ELF-1 (cell line): Measurements from ENCODE around the gene P2RY8.
"Not testable (repeated sequence)": the region's sequence is repeated elsewhere in the genome, so short reads cannot be mapped to it uniquely, and the experiment has no call there.

Experiments
- DNase-seq: peaks from one replicate; pipeline ENCODE4 v3.0.0-alpha.2; 2016; ENCODE audit warnings: low read depth, low spot score

Gene P2RY8

DNA sequence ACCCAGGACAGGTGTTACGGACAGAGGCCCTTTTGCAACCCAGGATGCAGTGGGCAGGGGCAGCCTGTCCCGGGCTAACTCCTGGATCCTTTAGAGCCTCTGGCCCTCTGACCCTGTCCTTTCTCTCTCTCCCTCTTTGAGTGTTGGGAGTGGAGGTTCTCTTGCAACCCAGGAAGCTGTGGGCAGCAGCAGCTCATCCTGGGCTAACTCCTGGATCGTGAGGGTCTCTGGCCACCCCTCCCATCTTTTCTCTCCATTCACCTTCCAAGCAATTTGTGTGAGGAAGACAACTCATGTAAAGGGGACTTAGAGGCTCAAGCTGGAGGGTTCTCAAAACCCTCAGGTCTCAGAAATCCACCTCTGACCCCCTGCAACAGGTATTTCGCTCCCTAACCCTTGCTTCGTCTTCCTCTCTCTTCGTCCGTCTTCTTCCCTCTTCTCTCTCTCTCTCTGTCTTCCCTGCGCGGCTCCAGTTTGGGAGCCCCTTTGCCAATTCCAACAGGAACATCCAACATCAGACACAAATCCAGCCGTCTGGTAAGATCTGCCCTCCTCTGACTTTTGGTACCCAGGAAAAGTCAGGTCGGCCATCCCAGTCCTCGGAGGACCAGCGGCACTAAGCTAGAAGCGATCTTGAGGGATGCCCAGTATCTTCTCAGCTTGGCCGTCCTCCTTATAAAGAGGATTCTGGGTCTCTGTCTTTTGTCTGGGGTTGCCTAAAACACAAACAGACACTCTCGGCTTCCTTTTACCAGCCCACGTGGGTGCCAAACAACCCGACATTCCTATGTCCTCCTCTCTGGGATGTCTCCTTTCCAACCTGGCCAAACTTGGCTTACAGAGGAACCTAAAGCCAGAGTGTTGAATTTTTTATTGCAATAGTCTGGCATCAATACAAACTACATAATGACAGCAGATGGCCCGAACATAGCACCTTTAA is 92.2 kb downstream of the P2RY8 start:
- peak; percentile 1 for DNase-seq

DNA sequence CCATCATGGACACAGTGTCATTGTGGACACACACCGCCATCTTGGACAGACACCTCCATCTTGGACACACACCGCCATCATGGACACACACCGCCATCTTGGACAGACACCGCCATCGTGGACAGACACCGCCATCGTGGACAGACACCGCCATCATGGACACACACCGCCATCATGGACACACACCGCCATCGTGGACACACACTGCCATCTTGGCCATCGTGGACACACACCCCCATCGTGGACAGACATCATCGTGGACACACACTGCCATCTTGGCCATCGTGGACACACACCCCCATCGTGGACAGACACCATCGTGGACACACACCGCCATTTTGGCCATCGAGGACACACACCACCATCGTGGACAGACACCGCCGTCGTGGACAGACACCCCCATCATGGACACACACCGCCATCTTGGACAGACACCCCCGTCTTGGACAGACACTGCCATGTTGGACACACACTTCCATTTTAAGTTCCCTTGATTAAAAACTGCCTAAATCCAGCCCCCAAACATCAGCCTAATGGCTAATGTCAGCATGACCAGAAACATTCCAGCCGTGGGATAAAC is 93.4 kb downstream of the P2RY8 start:
- DNase-seq, result no peak

DNA sequence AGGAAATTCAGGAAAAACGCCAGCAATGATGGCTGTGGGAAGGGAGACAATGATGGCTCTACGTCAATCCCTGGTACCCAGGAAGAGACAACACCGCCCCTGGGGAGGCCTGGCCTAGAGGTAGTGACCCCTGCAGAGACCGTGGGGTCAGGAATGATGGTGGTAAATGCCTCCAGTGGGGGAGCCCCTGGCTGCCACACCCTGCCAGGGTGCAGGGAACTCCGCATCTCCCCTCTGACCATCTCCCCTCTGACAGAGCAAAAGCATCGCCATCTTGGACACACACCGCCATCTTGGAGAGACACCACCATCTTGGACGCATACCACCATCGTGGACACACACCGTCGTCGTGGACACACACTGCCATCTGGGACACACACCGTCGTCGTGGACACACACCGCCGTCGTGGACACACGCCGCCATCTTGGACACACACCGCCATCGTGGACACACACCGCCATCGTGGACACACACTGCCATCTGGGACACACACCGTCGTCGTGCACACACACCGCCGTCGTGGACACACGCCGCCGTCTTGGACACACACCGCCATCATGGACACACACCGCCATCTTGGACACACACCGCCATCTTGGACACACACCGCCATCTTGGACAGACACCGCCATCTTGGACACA is 94.1 kb downstream of the P2RY8 start:
- peak; percentile 0 for DNase-seq

DNA sequence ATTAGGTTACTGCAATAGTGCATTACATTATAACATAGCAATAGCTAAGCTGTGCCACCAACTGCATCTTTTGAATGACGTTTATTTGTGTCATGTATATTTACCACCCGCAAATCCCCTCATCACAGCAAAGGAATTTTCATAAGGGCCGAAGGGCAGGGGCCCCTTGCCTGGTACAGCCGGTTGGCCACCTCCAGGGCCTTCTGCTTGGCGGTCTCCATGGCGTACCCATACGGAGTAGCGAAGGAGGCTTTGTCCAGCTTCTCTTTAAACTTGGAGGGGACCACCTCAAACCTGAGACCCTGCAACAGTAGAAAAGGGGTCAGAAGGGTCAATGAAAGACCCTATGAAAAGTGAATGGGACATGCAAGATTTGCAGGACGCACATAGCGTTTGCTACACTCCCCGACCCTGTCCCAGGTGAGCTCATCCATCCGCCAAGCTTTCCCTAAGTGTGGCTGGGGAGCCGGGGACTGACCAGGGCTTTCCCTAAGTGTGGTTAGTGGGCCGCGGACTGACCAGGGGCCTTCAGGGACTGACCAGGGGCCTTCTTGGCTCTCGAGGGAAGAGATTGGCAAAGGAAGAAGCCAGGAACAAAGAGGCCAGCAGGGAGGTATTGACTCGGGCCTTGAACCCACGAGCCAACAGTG is 94.8 kb downstream of the P2RY8 start:
- peak; percentile 1 for DNase-seq

DNA sequence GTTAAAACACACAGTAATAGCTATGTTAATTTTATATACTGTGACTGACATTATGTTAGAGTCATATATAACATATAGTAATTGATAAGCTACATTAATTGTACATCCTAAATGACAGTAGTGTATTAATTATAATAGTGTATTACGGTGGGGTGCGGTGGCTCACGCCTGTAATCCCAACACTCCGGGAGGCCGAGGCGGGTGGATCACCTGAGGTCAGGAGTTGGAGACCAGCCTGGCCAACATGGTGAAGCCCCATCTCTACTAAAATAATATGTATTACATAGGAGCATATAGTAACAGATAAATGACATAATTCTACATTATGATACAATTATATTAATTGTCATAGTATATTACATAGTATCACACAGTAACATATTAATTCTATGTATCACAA is 96.5 kb downstream of the P2RY8 start:
- no peak for DNase-seq

DNA sequence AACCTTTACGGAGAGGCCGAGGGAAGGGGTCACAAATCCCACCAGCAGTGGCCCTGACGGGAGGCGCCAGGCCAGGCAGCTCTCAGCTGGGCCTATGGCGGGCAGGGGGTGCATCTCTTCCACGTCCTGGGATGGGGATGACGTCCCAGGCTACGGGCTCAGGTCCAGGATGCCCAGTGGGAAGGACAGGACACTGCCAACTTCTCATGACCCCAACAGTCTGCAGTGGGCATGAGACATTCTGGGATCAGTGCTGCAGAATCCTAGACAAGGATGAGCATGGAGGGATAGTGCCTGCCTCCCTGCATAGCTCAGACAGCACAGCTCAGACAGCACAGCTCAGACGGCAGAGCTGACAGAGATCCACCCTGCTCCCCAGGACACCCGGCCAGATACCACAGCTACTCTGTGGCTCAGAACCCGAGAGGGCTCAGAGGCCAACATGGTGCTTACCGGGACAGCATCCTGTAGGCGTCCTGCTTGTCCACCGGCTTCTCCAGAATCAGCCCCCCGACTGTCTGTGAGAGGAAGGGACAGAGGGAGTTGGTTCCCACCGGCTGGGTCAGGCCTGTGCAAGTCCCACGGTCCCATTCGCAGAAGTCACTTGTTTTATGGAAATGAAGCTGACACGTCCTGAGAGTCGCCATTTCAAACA is 101.6 kb downstream of the P2RY8 start:
- no peak for DNase-seq

DNA sequence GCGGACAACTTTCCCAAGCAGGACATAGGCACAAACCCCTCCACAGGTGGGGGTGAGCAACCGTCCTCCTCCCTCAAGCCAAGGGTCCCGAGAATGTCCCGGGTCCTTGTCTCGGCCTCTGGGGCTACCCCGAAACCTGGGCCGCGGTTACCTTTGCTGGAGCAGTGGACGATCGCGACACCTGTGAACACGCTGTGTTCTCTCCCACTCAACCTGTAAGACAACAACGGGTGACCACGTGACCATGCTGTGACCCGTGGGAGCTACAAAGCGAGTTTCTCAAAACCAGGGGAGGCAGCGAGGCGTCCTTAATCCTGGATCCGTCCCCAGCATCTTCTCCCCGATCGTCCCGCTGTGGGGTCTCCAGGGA is 102.1 kb downstream of the P2RY8 start:
- no peak for DNase-seq

DNA sequence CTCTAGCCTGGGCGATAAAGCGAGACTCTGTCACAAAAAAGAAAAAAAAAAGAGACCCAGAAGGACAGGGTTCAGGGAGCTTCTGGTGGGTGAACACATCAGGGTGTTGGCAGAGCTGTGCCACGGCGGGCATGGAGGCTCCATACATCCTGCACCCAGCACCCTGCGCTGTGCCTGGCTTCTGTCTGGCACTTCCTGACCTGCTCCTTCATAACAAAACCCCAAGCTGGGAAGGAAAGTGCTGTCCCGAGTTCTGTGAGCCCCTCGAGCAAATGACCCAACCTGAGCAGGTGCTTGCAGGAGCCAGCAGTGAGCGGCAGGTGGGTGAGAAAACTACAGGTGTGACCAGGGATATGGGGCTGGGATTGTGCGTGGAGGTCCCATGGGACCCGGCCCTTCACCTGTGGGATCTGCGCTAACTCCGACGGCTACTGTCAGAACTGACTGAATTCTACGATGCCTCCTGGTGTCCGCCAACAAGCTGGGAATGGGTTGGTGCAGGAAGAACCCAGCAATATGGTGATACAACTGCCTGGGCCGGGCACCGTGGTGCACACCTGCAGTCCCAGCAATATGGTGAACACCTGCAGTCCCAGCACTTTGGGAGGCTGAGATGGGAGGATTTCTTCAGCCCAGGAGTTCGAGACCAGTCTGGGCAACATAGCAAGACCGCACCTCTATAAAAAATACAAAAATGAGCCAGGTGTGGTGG is 103.2 kb downstream of the P2RY8 start:
- DNase-seq, result no peak

DNA sequence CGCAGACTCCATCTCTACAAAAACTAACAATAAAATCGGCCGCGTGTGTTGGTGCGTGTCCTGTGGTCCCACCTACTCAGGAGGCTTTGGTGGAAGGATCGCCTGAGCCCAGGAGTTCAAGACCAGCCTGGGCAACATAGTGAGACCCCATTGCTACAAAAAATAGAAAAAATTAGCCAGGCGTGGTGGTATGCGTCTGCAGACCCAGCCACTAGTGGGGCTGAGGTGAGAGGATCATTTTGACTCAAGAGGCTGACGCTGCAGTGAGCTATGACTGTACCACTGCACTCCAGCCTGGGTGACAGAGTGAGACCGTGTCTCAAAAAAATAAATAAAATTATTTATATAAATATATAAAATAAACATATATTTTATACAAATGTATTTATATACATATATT is 106.5 kb downstream of the P2RY8 start:
- no peak for DNase-seq

DNA sequence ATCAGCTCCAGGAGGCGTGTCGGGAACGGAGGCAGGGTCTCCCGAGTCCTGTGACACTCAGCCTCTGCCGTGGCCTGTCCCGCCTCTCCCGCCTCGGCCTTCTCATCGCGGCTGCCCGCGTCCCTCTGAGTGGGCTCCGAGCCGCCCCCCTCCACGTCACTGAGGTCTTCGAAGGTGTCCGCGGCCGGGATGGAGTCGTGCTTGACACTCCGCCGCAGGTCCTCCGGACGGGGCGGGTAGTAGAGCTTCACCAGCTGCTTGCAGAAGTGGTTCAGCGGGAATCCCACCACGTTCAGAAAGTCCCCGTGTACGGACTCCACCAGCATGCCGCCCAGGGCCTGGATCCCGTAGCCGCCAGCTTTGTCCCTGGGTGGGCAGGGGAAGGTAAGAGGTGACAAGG is 109.2 kb downstream of the P2RY8 start:
- no peak for DNase-seq

DNA sequence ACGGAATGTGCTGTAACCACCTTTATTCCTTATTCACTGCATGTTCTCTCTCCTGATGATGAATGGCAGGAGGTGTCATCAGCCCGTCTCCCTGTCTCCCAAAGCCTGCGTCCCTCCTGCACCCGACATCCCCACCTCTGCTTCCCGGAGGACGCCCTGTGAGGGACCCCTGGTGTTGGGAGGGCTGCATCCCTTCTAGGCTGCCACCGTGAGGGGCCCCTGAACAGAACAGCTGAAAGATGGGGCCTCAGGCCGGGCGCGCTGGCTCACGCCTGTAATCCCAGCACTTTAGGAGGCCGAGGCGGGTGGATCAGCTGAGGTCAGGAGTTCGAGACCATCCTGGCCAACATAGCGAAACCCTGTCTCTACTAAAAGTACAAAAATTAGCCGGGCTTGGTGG is 110.7 kb downstream of the P2RY8 start:
- DNase-seq, result not testable (repeated sequence)

DNA sequence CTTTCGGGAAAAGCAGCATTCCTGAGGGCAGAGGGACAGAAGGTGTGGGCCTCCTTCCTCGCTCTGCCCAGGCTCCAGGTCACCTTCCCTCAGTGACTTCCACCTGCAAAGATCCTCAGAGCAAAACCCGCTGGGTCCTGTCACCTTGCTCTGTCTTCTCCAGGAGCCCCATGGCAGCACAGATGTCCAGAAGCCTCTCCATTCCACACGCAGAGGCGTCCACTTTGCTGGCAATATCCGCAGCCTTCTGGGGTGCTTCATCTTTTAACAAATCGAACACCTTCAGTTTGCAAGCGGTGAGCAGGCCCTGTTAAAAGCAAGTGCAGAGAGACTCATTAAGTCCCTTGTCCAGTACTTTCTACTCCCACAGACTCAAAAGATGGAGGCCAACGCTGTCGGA is 111.6 kb downstream of the P2RY8 start:
- no peak for DNase-seq

DNA sequence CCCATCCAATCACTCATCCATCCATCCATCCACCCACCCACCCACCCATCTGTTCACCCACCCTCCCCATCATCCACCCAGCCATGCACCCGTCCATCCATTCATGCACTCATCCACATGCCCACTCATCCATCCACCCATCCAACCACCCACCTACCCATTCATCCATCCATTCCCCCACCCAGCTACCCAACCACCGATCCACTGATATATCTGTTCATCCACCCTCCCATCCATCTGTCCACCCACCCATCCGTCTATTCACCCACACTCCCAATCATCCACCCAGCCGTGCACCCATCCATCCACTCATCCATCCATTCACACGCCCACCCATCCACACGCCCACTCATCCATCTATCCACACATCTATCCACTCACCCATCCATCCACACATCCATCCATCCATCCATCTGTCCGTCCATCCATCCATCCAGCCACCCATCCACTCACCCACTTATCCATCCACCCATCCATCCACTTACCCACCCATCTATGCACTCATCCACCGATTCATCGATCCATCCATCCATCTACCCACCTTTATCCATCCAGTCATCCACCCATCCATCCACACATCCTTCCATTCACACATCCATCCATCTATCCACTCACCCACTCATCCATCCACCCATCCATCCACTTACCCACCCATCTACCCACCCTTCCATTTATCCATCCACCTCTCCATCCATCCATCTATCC is 112.7 kb downstream of the P2RY8 start:
- no peak for DNase-seq

DNA sequence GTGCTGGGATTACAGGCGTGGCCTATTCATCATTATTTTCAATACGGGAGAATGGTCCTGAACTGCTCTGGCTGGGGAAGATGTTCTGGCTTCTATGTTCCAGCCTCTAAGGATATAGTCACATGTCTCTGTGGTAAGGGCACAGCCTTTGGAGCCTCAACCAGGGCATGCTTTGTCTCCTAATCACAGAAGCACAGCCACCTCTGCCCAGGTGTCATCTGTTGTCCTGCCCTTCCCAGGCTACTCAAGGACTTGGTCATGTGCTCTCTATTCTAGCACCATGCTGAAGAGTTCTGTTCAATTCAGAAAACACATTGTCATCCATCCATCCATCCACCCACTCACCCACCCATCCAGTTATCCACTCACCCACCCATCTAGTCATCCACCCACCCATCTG is 113.8 kb downstream of the P2RY8 start:
- DNase-seq, result no peak

DNA sequence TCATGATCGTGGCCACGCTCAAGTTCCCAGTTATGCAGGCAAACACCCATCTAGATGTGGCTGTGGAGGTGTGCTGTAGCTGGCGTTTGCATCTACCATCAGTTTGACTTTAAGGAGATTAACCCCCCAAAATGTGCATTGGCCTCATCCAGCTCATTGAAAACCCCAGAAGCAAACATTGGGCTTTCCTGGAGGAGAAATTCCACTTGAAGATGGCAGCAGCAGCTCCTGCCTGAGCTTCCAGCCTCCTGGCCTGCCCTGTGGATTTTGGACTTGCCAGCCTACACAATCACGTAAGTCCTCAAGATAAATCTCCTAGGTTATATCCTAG is 114.9 kb downstream of the P2RY8 start:
- no peak for DNase-seq

DNA sequence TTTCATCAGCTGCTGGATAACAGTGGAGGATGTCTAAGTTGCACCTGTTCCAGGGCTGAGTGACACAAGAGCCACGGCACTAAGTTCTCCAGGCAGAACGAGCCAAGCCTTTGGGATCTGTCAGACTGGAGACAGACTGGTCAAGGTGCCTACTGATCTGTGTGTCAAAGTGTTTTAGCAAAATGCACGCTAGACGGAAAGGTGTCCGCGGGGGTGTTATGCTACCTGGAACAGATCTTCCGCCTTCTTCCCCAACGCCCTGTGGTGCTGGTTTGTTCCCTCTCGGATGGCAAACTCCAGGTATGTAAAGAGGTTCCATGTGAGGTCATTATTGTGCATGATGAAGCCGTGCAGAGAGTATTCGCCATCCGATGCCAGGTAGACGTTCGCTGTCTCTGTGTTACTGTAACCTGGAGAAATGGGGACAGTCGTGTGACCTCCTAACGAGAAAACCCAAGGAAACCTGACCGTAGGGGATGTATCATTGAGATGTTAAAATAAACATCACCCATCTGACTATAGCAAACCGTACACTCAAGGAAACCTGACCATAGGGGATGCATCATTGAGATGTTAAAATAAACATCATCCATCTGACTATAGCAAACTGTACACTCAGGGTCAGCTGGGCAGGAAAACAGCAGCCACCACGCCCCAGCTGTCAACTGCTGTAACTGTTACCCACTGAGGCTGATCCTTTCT is 115.4 kb downstream of the P2RY8 start:
- DNase-seq, result no peak

DNA sequence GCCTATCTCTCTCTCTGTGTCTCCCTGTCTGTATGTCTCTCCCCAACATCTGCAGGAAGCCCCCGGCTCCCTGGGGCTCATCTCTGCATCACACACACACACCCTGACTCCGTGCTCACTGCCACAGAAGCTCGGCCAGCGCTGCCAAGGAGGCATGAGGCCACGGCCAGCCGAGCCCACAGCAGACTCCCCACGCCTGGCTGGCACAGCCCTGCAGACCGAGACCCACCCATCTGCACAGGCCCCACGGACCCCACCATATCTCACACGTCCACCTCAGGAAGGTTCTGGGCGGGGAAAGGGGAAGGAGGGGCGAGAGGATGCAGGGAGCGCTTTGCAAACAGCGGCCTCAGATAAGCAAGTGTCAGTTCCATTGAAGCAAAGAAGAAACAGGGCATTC is 116.6 kb downstream of the P2RY8 start:
- no peak for DNase-seq

DNA sequence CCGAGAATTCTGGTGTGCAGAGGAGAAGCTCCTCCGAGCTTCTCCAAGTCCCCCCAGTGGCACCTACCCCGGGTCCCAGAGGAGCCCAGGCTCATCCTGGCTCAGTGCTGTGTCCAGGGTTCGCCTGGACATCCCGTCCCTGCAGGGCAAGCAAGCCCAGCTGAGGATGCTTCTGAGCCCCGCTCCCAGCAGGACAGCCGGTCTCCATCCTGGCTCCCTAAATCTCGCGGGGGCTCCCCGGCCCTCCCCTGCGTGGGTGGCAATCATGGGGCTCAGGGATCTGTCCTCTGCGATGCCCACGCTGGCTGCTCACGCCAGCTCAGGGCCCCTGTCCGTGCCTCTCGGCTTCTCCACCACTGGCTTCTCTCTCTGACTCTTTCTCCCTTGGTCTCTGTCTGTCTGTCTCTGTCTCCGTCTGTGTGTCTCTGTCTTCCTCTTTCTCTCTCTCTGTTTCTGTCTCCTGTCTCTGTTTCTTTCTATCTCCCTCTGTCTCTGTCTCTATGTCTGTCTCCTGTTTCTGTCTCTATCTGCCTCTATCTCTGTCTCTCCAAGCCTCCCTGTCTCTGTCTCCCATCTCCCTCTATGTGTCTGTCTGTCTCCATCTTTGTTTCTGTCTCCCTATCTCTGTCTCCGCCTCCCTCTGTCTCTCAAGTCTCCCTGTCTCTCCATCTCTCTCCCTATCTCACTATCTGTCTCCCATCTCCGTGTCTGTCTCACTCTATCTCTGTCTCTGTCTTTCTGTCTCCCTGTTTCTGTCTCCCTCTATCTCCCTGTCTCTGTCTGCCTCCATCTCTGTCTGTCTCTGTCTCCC is 117.2 kb downstream of the P2RY8 start:
- DNase-seq, result no peak

DNA sequence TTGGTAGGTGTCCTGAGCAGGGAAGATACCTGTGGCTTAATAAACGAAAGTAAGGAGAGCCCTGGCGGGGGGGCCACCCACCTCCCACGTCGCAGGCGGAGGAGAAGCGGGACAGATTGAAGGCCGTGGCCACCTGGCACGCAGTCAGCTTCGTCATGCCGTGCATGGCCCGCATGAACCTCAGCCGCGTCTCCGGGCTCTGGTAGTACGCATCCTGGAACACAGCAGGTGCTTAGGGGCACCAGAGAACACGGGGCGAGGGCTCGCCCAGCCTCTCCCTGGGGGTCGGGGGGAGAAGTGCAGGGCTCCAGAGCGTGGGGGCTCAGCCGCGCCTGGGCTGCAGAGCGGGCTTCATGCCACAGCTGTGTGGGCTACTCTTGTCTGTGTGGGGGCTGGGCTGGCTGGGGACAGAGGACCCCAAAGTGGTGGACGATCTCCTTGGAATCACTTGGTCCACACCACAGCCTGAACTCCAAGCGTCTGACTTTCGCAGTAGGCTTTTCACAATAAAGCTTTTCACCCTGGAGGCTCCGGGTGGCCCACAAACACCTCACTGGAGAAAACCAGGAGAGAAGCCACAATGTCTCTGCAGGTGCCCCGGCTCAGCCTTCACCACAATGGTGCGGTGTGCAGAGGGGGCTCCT is 118.0 kb downstream of the P2RY8 start:
- no peak for DNase-seq
